Hepatocyte (in vitro differentiated cells): ENCODE results near the gene HCN3. TPM values are rescaled to one million over a fixed set of nuclear protein-coding genes. Genes with fewer than 3 reads are reported as not detected.

ENCODE experiments used
- DNase-seq: peaks from one replicate; pipeline ENCODE4 v3.0.0-alpha.2; 2016; ENCODE audit warnings: low spot score
- H2AFZ ChIP-seq: fragments of 200-600 bp; sonication (generic); 2 replicates; pipeline ENCODE4 v1.6.0; 2016; ENCODE audit warnings: antibody characterized with exemption, mild to moderate bottlenecking
- H3K27ac ChIP-seq: fragments of 200-600 bp; sonication (generic); 2 replicates; pipeline ENCODE4 v1.5.1; 2016; ENCODE audit warnings: mild to moderate bottlenecking
- H3K27me3 ChIP-seq: fragments of 200-600 bp; sonication (generic); 2 replicates; pipeline ENCODE4 v1.6.1; 2016
- H3K36me3 ChIP-seq: fragments of 200-600 bp; sonication (generic); replicated peaks from 2 replicates; pipeline ENCODE4 v1.5.1; 2016; ENCODE audit warnings: low read depth; ENCODE audit not compliant: insufficient read depth
- H3K4me1 ChIP-seq: fragments of 200-600 bp; sonication (generic); 2 replicates; pipeline ENCODE4 v1.5.1; 2016; ENCODE audit warnings: mild to moderate bottlenecking, moderate library complexity; ENCODE audit not compliant: insufficient read depth
- H3K4me2 ChIP-seq: fragments of 200-600 bp; sonication (generic); 2 replicates; pipeline ENCODE4 v1.6.0; 2016
- H3K4me3 ChIP-seq: fragments of 200-600 bp; sonication (generic); 2 replicates; pipeline ENCODE4 v1.5.1; 2016; ENCODE audit warnings: mild to moderate bottlenecking
- H3K79me2 ChIP-seq: fragments of 200-600 bp; sonication (generic); 2 replicates; pipeline ENCODE4 v1.6.0; 2017; ENCODE audit warnings: mild to moderate bottlenecking
- H3K9me2 ChIP-seq: fragments of 200-600 bp; sonication (generic); replicated peaks from 2 replicates; pipeline ENCODE4 v1.6.0; 2017; ENCODE audit warnings: mild to moderate bottlenecking; ENCODE audit not compliant: insufficient read depth
- H3K9me3 ChIP-seq: fragments of 200-600 bp; sonication (generic); 2 replicates; pipeline ENCODE4 v1.5.1; 2016; ENCODE audit warnings: low read depth, mild to moderate bottlenecking
- H4K20me1 ChIP-seq: fragments of 200-600 bp; sonication (generic); 2 replicates; pipeline ENCODE4 v1.6.0; 2016; ENCODE audit warnings: mild to moderate bottlenecking; ENCODE audit not compliant: insufficient read depth, poor library complexity, severe bottlenecking
- EZH2 ChIP-seq: fragments of 200-600 bp; sonication (generic); IDR thresholded peaks from 2 replicates; pipeline ENCODE4 v1.6.1; 2016; ENCODE audit warnings: antibody characterized with exemption, mild to moderate bottlenecking, borderline replicate concordance
- EZH2phosphoT487 ChIP-seq: fragments of 200-600 bp; sonication (generic); IDR thresholded peaks from one replicate; pipeline ENCODE4 v1.6.1; 2018; ENCODE audit warnings: antibody characterized with exemption, mild to moderate bottlenecking, low read depth, moderate library complexity; ENCODE audit not compliant: unreplicated experiment, severe bottlenecking
- WGBS: methylation state at CpG from one replicate; pipeline ENCODE4 v1.1.6; 2016; ENCODE audit warnings: low lambda C conversion rate; ENCODE audit errors: missing lambda C conversion rate; 5-methylcytosine and 5-hydroxymethylcytosine counted together
- polyA plus RNA-seq: library from polyadenylated mRNA; unstranded; fragments of >200 nt; fragmentation: Nextera tagmentation; extraction: Ambion mirVana; gene quantifications from 2 replicates; pipeline ENCODE4 v1.2.1, GENCODE V29; 2016
- total RNA-seq: library from RNA; depleted of rRNA; stranded (reverse); fragments of >200 nt; gene quantifications from 2 replicates; pipeline ENCODE4 v1.2.3, GENCODE V29; 2014
- TF ChIP-seq, protein P1 (sequence below): fragments of 200-600 bp; sonication (generic); IDR thresholded peaks from 2 replicates; pipeline ENCODE4 v1.5.1; 2016; ENCODE audit warnings: antibody characterized with exemption, mild to moderate bottlenecking; ENCODE audit not compliant: poor library complexity

HCN3 gene
- total and polyA plus RNA-seq, 2 experiments from 2014 or later: 4.3 to 5.6 TPM

DNA sequence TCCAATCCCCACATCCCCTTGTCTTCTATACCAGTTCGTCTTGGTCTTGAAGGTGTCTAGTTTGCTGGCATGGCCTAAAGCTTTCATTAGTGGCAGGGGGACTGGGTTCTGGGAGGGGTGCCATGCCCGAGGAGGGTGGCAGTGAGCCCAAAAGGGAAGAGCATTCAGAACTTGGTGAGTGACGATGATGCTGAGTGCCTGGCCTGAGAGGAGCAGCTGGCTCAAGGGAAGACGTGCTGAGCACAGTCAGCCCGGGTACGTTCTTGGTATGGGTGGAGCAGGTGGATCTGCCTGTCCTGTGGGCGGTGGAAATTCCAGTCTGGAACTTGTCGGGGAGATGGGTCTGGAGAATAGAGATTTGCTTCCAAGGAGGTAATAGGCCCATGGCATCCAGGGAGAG, 36.0 kb downstream of the HCN3 start:
- H3K4me3 ChIP-seq: no peak overlapping the region
- H4K20me1 ChIP-seq: peaks cover 3% of the 10 kb centered on the region
- H3K27ac ChIP-seq: no peak overlapping the region
- 94% methylated on average over 8 of the region's 8 CpGs for WGBS
- no peaks in the 10 kb centered on the region for H3K9me3 ChIP-seq
- TF ChIP-seq EZH2phosphoT487 (no peak), EZH2 (no peak)
- TF ChIP-seq, protein P1, sequence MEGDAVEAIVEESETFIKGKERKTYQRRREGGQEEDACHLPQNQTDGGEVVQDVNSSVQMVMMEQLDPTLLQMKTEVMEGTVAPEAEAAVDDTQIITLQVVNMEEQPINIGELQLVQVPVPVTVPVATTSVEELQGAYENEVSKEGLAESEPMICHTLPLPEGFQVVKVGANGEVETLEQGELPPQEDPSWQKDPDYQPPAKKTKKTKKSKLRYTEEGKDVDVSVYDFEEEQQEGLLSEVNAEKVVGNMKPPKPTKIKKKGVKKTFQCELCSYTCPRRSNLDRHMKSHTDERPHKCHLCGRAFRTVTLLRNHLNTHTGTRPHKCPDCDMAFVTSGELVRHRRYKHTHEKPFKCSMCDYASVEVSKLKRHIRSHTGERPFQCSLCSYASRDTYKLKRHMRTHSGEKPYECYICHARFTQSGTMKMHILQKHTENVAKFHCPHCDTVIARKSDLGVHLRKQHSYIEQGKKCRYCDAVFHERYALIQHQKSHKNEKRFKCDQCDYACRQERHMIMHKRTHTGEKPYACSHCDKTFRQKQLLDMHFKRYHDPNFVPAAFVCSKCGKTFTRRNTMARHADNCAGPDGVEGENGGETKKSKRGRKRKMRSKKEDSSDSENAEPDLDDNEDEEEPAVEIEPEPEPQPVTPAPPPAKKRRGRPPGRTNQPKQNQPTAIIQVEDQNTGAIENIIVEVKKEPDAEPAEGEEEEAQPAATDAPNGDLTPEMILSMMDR: no peak
- no peaks in the 10 kb centered on the region for H3K36me3 ChIP-seq
- H3K4me2 ChIP-seq: no peak overlapping the region
- H3K4me1 ChIP-seq: peaks cover 28% of the 10 kb centered on the region
- H3K27me3 ChIP-seq: no peaks in the 10 kb centered on the region
- H2AFZ ChIP-seq: no peak overlapping the region
- no peaks in the 10 kb centered on the region for H3K9me2 ChIP-seq
- H3K79me2 ChIP-seq: peaks cover 53% of the 10 kb centered on the region
- DNase-seq: no peak

DNA sequence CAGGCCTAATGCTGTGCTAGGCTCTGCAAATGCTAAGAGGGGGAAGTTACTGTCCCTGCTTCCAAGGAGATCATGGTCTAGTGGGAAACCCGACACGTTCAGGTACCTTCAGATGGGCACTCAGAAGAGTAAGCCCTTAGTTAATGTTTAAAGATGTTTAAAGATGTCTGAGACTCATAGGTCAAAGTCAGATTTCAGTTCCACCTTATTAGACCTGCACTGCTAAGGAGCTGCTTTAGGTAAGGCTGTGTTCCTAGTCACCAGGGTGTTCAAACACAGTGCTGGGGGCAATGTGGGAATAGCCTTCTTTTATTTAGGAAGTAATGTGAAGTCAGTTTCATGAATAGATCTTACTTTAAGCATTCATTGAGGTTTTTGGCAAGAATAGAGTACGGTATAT, 39.7 kb downstream of the HCN3 start:
- Histone ChIP-seq H3K9me2 (no peaks in the 10 kb centered on the region), H3K27ac (peak overlapping the region; percentile 54), H3K36me3 (no peaks in the 10 kb centered on the region), H3K4me2 (peak overlapping the region; percentile 45), H3K79me2 (peaks cover 25% of the 10 kb centered on the region), H3K4me1 (peaks cover 19% of the 10 kb centered on the region), H2AFZ (no peak overlapping the region), H3K4me3 (no peak overlapping the region), H3K9me3 (no peaks in the 10 kb centered on the region), H3K27me3 (no peaks in the 10 kb centered on the region), H4K20me1 (peaks cover 4% of the 10 kb centered on the region)
- no peak for DNase-seq
- TF ChIP-seq EZH2phosphoT487: no peak
- TF ChIP-seq EZH2: no peak
- TF ChIP-seq, protein P1: no peak
- 70% methylated on average over 3 of the region's 3 CpGs for WGBS

DNA sequence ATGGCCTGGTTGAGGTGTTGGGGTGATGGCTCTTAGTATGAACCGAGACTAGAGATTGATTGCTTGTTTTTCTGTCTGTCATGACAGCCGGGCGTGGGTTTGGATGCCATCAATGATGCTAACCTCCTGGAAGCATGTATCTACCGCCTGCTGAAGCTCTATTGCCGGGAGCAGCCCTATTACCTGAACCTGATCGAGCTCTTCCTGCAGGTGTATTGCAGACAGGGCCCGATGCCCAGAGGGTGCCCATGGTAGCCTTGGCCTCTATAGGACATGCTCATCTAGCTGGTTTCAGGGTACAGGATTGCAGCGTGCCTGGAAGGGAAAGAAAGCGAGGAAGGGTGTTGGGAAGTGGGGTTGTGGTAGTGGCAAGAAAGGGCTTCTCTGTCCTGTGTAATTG, 40.8 kb downstream of the HCN3 start:
- no peaks in the 10 kb centered on the region for H3K36me3 ChIP-seq
- no peak overlapping the region for H3K4me2 ChIP-seq
- TF ChIP-seq EZH2: no peak
- no peak for TF ChIP-seq EZH2phosphoT487
- peaks cover 20% of the 10 kb centered on the region for H3K79me2 ChIP-seq
- no peak for DNase-seq
- H3K9me3 ChIP-seq: no peaks in the 10 kb centered on the region
- no peaks in the 10 kb centered on the region for H3K27me3 ChIP-seq
- peaks cover 7% of the 10 kb centered on the region for H4K20me1 ChIP-seq
- no peak overlapping the region for H3K27ac ChIP-seq
- WGBS: 98% methylated on average over 9 of the region's 9 CpGs
- H3K4me3 ChIP-seq: no peak overlapping the region
- no peak overlapping the region for H2AFZ ChIP-seq
- H3K4me1 ChIP-seq: peaks cover 26% of the 10 kb centered on the region
- H3K9me2 ChIP-seq: no peaks in the 10 kb centered on the region

DNA sequence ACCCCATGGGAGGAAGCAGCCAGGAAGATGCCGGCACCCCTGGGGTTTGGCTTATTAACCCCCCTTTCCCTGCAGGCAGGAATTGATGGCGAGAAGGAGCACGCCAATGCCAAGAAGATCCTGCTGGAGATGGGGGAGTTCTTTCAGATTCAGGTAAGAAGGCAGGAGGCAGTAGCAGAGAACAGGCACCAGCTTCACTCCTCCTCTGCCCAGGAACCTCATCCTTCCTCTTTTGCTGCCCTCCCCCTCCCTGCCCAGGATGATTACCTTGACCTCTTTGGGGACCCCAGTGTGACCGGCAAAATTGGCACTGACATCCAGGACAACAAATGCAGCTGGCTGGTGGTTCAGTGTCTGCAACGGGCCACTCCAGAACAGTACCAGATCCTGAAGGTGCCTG, 42.3 kb downstream of the HCN3 start:
- WGBS: 95% methylated on average over 5 of the region's 5 CpGs
- Histone ChIP-seq H3K9me3 (no peaks in the 10 kb centered on the region), H4K20me1 (peaks cover 7% of the 10 kb centered on the region), H3K27ac (no peak overlapping the region), H3K4me3 (no peak overlapping the region), H3K9me2 (no peaks in the 10 kb centered on the region), H3K36me3 (no peaks in the 10 kb centered on the region), H3K27me3 (no peaks in the 10 kb centered on the region), H3K4me2 (no peak overlapping the region), H2AFZ (no peak overlapping the region), H3K4me1 (peaks cover 26% of the 10 kb centered on the region), H3K79me2 (peaks cover 8% of the 10 kb centered on the region)
- DNase-seq: no peak
- TF ChIP-seq EZH2phosphoT487: no peak
